ENCODE measurements around the gene CTBS. TPM values are rescaled to one million over a fixed set of nuclear protein-coding genes. Genes with fewer than 3 reads are reported as not detected.

The CTBS gene
- total and polyA plus RNA-seq, 2 of the 13 experiments (the other 11 are each of a cell fraction or from before 2014, with no cell fraction given): 4.7 to 12.4 TPM

- TF ChIP-seq KDM5B (CRISPR knock-in tag; IDR thresholded peaks at IDR 0.05; ENCODE audit: borderline replicate concordance) (no peak), YY1 (IDR thresholded peaks at IDR 0.05; ENCODE audit: insufficient read depth, insufficient replicate concordance, low read depth, low read length) (peak; percentile 24), CERS6 (CRISPR knock-in tag; IDR thresholded peaks at IDR 0.05) (no peak), GABPB1 (CRISPR knock-in tag; IDR thresholded peaks at IDR 0.05) (no peak), ZNF781 (CRISPR knock-in tag; IDR thresholded peaks at IDR 0.05; ENCODE audit: borderline replicate concordance, not compliant biosample characterization) (no peak), ZNF580 (CRISPR knock-in tag; IDR thresholded peaks at IDR 0.05; ENCODE audit: borderline replicate concordance, low read depth) (no peak), NFIC (IDR thresholded peaks at IDR 0.05; ENCODE audit: low read length) (no peak), PRMT3 (CRISPR knock-in tag; IDR thresholded peaks at IDR 0.05; ENCODE audit: borderline replicate concordance, low read depth) (no peak), E2F5 (CRISPR knock-in tag; conservative IDR thresholded peaks at IDR 0.05) (0 out of 2 replicates have a peak, but pooled peaks have one; percentile 18), NFYC (CRISPR knock-in tag; IDR thresholded peaks at IDR 0.05) (no peak), ZNF747 (CRISPR knock-in tag; IDR thresholded peaks at IDR 0.05; ENCODE audit: borderline replicate concordance) (0 out of 2 replicates have a peak, but pooled peaks have one; percentile 29), ZNF792 (CRISPR knock-in tag; IDR thresholded peaks at IDR 0.05) (no peak), ZNF639 (CRISPR knock-in tag; conservative IDR thresholded peaks at IDR 0.05) (no peak), HOXA3 (CRISPR knock-in tag; IDR thresholded peaks at IDR 0.05) (0 out of 2 replicates have a peak, but pooled peaks have one; percentile 1), MXI1 (IDR thresholded peaks at IDR 0.05; ENCODE audit: borderline replicate concordance, low read depth, low read length) (no peak), FOXP1 (IDR thresholded peaks at IDR 0.05) (no peak), FOXP1 (CRISPR knock-in tag; IDR thresholded peaks at IDR 0.05) (no peak), ZNF710 (CRISPR knock-in tag; IDR thresholded peaks at IDR 0.05; ENCODE audit: borderline replicate concordance) (no peak), ARID2 (CRISPR knock-in tag; IDR thresholded peaks at IDR 0.05; ENCODE audit: borderline replicate concordance) (no peak), ZNF709 (CRISPR knock-in tag; IDR thresholded peaks at IDR 0.05) (no peak), ESRRA (CRISPR knock-in tag; IDR thresholded peaks at IDR 0.05; ENCODE audit: low read depth) (0 out of 2 replicates have a peak, but pooled peaks have one; percentile 4), ZNF180 (CRISPR knock-in tag; IDR thresholded peaks at IDR 0.05; ENCODE audit: borderline replicate concordance, low read depth) (no peak)
- TF ChIP-seq, protein P1, sequence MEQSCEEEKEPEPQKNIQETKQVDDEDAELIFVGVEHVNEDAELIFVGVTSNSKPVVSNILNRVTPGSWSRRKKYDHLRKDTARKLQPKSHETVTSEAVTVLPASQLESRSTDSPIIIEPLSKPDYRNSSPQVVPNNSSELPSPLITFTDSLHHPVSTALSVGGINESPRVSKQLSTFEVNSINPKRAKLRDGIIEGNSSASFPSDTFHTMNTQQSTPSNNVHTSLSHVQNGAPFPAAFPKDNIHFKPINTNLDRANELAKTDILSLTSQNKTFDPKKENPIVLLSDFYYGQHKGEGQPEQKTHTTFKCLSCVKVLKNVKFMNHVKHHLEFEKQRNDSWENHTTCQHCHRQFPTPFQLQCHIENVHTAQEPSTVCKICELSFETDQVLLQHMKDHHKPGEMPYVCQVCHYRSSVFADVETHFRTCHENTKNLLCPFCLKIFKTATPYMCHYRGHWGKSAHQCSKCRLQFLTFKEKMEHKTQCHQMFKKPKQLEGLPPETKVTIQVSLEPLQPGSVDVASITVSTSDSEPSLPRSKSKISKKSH (CRISPR knock-in tag; IDR thresholded peaks at IDR 0.05; ENCODE audit: borderline replicate concordance): no peak
These were observed 68.7 kb downstream of the CTBS start (continued) for GRCh38 chr1:84505493-84506001.

Measured in HepG2 (cell line).